VCaP (cell line): ENCODE results near the gene GALNT18.

Experiments used
- H3K27ac ChIP-seq: fragments of 450-650 bp; 2 replicates; pipeline ENCODE4 v1.5.1; 2017
- CTCF ChIP-seq: fragments of 450-650 bp; conservative IDR thresholded peaks from 2 replicates; pipeline ENCODE4 v1.5.1; 2017; ENCODE audit warnings: mild to moderate bottlenecking, moderate library complexity

GALNT18 gene

GRCh38 chr11:11293798-11294550 lies 327.8 kb downstream of the GALNT18 start:
- no peak overlapping the region for H3K27ac ChIP-seq
- no peak for TF ChIP-seq CTCF

- no peak for TF ChIP-seq CTCF
- H3K27ac ChIP-seq, result no peak overlapping the region
Observed at GRCh38 chr11:11292839-11293238, 329.0 kb downstream of the GALNT18 start.

- TF ChIP-seq CTCF, result no peak
- H3K27ac ChIP-seq, result no peak overlapping the region
Observed at GRCh38 chr11:11291041-11292015, 330.5 kb downstream of the GALNT18 start.

GRCh38 chr11:11290354-11290753 lies 331.5 kb downstream of the GALNT18 start:
- TF ChIP-seq CTCF, result no peak
- H3K27ac ChIP-seq, result no peak overlapping the region

GRCh38 chr11:11289669-11290068 lies 332.1 kb downstream of the GALNT18 start:
- no peak overlapping the region for H3K27ac ChIP-seq
- no peak for TF ChIP-seq CTCF

- no peak overlapping the region for H3K27ac ChIP-seq
- no peak for TF ChIP-seq CTCF
Observed at GRCh38 chr11:11288972-11289616, 332.7 kb downstream of the GALNT18 start.

GRCh38 chr11:11284481-11284880 lies 337.3 kb downstream of the GALNT18 start:
- H3K27ac ChIP-seq, result no peak overlapping the region
- no peak for TF ChIP-seq CTCF
